ENCODE results near the gene EFNB1.

DNA sequence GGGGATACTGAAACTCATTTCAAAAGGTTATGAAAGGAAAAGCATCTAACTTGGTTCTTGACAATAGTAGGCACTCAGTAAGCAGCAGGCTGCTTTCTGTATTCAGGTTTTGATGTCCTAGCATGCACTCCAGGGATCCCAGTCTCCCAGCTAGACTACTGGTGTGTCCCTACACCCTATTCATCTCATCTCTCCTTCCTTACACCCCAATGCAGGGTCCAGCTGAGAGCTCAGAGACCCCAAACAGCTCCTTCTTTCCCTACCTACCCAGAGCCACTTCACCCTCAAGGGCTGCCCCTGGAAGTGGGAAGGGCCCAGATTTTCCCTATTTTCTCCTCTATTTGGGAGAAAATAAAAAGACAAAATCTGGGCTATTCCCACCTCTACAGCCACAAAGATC, 1.6 kb upstream of the EFNB1 start:
- TF ChIP-seq POLR2A (IDR thresholded peaks at IDR 0.05; ENCODE audit: low read length): no peak
- TF ChIP-seq GATA1 (IDR thresholded peaks at IDR 0.05; ENCODE audit: low read depth, low read length): no peak
